HG02885 (cell line): ENCODE results near the gene SEC62.
"Not testable (repeated sequence)": the region's sequence is repeated elsewhere in the genome, so short reads cannot be mapped to it uniquely, and the experiment has no call there.

Source experiments
- ATAC-seq: cut with Tn5 transposase; IDR thresholded peaks from one replicate; pipeline ENCODE4 v1.9.1; 2021; ENCODE audit warnings: mild to moderate bottlenecking; ENCODE audit not compliant: unreplicated experiment, poor library complexity

SEC62 gene

DNA sequence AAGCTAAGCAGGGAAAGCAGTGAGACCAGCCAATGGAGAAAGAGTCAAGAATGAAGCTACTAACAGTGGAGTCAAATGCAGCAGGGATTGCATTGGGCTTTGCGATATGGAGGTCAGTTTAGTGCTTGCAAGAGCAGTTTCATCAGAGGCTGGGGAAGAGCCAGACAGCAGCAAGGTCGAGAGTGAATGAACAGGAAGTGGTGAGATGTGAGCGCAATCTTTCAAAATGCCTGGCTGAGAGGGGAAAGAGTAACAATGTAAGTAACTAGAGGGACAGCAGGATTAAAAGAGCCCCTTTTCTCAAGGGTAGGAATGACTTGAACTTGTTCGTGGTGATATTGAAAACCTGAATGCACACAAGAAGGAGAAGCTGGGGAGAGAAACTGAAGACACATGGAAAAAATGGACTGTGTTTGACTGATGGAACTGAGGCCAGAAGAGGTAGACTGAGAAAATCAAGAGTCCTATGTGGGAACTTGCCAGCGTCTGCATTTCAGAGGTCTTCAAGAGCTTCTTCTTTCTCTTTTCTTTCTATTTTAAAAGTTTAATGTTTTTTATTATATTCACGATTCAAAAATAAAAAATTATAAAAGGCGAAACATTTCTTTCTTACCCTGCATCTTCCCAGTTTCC, 40.5 kb downstream of the SEC62 start:
- ATAC-seq, result peak; percentile 94

DNA sequence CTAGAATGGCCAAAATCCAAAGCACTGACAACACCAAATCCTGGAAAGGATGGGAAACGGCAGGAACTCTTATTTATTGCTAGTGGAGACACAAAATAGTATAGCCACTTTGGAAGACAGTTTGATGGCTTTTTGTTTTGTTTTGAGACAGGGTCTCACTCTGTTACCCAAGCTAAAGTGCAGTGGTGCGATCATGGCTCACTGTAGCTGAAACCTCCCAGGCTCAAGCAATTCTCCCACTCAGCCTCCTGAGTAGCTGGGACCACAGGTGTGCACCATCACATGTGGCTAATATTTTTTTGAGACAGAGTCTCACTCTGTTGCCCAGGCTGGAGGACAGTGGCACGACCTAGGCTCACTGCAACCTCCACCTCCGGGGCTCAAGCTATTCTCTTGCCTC, 43.9 kb downstream of the SEC62 start:
- ATAC-seq, result no peak

DNA sequence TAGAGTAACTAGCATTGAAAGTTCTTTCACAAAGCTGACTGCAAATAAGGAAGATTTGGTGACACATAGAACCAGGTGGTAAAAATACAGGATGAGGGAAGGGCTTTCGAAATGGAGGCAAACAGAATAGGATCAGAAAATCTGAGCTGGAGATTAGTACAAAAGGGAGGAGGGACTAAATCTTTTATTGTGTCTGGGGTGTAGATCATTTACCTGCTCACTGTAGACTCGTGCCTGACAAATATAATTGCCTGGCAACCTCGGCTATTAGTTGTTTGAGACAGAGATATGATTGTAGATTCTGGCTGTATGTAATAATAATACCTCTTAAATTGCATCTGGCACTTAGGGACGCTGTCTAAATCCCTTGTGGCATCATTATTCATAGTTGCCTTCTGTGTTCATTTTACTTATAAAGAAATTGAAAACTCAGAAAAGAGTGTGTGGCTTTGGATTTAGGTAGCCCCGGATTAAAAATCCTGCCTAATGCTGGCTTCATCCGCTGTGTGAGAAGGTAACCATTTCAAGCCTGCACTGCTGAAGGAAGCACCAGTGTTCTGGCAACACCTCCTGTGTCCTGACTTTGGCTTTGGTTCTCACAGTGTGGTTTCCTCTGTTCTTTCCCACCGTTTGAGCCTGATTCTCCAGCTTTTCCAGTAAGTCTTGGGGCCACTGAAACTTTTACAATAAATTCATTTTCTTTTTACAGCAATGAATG, 46.2 kb downstream of the SEC62 start:
- ATAC-seq, result no peak

DNA sequence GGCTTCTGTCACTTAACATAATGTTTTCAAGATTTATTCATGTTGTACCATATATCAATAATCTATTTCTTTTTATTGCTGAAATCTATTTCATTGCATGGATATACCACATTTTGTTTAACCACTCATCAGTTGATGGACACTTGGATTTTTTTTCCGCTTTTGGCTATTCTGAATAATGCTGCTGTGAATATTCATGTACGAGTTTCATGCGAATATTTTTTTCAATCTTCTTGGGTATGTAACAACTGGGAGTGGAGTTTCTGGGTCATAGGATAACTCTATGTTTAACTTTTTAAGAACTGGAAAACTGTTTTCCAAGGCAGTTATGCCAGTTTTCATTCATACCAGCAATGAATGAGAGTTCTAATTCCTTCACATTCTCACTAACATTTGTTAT, 49.5 kb downstream of the SEC62 start:
- no peak for ATAC-seq

DNA sequence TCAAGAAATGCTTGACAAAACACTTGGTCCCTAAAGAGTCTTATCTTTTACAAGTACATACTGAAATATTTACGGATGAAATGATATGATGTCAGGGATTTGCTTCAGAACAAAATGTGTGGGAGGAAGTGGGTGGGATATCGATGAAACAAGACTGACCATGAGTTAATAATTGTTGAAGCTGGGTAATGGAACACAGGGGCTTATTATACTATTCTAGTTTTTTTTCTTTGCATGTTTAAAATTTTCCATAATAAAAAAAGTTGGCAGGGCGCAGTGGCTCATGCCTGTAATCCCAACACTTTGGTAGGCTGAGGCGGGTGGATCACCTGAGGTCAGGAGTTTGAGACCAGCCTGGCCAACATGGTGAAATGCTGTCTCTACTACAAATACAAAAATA, 52.7 kb downstream of the SEC62 start:
- ATAC-seq, result not testable (repeated sequence)

DNA sequence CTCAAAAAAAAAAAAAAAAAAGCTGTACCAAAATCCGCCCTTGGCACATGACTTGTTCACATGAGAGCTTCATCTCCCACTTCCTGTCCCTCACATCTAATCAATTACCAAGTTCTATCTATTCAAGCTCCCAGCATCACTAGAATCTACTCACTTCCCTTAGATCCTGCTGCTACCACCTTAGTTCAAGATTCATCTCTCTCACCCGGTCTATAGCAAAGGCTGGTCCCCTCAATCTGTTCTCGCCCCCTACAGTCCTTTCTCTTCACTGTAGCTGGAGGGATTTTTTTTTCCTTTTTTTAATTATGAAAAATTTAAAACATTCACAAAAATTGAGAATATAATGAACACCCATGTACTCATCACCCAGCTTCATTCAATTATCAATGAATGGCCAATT, 54.5 kb downstream of the SEC62 start:
- ATAC-seq, result no peak

DNA sequence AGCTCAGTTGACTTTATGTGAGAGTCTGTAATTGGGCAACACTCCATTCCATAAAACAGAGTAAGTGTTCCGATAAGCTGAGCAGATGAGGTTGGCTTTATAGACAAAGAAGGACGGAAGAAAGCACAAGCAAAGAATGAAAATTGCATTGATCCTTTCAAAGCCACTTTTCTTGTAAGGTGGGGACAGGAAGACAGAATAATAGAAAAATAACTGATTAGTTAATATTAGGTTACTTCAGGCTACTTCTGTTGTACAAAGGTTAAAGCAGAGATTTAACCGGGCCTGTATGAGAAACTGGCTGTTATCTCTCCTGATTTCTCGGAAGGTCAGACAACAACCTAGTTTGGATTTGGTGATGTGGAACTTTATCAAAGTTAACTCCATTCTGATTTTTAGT, 55.7 kb downstream of the SEC62 start:
- no peak for ATAC-seq

DNA sequence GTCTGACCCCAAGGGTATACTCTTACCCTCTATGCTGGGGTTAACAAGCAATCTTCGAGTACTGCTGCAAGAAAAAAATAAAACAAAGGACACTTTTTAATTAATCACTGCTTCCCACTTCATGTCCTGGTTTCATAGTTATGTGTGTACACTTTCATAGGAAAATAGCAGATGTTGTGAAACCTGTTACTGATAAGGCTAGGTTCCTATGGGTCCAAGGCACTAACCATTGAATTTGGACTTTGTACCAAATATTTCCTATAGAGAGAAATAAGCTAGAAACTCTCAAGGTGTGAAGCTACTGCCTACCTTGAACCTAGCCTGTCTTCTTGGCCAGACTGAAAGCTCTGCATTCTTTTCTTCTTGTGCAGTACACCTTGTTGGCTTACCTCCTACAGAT, 56.6 kb downstream of the SEC62 start:
- ATAC-seq, result no peak

DNA sequence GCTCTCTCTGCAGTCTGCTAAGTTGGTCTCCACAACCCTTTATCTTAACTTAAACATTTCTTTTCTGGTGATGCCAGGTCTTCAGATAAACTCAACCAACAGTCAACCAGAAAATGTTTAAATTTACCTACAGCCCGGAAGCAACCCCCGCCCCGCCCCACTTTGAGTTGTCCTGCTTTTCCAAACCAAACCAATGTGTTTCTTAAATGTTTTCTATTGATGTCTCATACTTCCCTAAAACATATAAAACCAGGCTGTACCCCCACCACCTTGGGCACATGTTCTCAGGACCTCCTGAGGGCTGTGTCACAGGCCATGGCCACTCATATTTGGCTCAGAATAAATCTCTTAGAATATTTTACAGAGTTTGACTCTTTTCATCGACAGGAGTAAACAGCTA, 58.0 kb downstream of the SEC62 start:
- ATAC-seq, result no peak

DNA sequence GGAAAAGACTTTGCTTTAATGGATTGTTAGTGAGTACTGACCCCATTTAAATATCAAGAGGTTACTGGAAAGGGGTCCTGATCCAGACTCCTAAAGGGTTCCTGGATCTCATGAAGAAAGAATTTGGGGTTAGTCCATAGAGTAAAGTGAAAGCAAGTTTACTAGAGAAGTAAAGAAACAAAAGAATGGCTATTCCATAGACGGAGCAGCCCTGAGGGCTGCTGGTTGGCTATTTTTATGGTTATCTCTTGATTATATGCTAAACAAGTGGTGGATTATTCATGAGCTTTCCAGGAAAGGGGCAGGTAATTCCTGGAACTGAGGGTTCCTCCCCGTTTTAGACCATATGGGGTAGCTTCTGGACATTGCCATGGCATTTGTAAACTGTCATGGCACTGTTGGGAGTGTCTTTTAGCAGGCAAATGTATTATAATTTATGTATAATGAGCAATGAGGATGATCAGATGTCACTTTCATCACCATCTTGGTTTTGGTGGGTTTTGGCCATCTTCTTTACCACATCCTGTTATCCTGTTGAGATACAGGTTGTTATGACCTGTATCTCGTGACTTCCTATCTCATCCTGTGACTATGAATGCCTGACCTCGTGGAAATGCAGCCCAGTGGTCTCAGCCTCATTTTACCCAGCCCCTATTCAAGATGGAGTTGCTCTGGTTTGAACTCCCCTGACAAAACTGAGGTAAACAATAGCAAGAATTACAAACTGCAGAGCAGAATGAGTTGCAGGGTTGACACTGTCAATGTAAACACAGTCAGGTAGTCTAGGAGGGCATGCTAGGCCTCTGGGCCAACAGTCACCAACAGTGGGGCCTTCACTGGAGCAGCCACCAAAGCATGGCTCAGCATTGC, 60.9 kb downstream of the SEC62 start:
- no peak for ATAC-seq

DNA sequence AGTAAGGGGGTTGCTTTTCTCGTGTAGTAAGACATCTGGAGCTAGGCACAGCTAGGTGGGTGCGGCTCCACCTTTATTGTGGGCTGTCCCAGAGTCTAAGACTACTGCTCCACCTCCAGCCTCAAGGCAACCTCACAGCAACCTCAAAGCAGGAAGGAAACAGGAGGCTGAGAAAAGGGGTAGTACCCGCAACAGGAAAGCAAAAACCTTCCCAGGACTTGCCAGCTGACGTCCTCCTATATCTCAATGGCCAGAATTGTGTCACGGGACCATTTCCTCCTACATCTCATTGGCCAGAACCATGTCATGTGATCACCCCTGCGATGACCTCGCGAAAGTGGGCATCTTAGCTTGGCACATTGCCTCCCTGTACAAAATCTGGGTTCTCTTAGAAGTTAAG, 66.9 kb downstream of the SEC62 start:
- no peak for ATAC-seq

DNA sequence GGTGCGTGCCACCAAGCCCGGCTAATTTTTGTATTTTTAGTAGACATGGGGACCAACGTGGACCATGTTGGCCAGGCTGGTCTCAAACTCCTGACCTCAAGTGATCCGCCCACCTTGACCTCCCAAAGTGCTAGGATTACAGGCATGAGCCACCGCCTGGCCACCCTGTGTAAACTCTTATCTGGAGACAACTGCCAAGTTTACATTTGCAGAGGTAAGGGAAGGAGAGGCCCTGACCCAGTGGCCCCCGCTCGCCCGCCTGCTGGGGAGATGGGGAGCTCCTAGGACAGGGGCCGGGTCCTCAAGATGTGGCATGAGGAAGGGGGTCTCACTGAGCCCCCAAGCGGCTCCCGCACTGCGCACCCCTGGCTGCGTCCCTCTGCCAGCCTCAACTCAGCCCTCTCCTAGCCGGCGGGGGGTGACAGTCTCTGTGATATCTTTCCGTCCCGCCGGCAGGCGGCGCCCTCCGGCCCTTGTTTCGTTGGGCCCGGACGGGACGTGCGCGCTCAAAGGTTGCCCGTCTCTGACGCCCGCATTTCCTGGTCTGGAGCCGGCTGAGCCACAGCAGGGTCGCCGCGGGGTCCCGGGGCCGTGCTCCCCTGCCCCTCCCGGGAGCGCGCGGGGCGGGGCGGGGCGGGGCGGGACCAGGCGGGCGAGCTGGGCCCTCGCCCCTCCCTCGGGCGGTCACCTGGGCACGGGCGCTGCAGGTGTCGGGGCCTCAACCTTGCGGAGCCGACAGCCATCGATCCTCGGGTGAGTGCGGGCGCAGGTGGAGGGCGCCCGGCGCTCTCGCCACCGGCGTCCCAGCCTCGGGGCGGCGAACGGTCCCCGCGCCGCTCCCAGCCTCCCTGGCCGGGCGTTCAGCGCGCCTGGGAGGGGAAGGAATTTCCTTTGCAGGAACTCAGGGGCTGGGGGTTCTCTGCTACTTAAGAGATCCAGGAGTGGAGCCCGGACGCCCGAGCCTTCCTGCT, 71.1 kb downstream of the SEC62 start, which contains the start of gene GPR160:
Gene GPR160 (plus strand): TSS at position 533 of the 971 bp plus-strand sequence. CDS start 45,978 bp downstream, outside the sequence.
- peak; percentile 85 for ATAC-seq

DNA sequence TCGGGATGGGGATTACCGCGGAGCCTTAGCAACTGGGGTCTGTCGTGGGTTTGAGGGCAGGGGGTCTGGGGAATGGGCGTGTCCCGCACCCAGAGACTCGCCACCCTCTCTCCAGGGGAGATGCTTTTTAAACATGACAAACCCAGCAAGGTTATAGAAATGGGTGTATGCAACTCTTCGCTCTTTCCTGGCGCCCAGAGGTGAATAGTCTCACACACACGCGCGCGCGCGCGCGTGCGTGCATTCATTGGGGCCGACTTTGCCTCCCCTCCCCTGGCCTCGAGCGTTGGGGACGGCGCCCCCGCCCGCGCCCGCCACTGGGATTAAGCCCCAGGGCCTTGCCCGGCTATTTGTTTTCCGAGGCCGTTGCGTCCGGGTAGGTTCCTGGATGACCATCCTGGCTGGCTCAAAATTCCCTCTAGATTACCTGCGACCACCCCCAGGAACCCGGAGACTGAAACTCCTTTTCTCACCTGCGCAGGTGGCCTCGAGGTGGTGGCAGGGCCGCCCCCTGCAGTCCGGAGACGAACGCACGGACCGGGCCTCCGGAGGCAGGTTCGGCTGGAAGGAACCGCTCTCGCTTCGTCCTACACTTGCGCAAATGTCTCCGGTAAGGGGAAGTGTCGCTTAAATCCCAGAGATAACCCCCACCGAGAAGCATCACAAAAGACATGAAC, 72.0 kb downstream of the SEC62 start:
- ATAC-seq, result peak; percentile 20

DNA sequence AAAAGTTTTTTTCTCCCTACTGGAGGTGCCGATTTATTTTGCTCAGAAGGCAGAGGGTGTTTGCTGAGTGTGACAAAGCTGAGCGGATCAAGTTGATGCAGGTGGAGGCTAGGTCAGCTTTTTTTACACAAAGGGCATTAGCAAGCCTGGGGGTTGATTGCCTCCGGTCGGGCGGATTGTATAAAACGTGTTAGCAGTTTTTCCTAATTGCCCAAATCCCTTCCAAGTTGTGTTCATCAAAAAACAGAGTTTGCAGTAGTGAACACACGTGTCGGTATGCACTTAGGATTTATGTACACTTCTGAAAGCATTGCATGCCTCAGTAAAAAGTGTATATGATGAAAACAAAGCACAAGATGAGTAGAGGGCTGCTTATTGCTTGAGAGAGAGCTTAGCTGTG, 73.8 kb downstream of the SEC62 start:
- no peak for ATAC-seq

DNA sequence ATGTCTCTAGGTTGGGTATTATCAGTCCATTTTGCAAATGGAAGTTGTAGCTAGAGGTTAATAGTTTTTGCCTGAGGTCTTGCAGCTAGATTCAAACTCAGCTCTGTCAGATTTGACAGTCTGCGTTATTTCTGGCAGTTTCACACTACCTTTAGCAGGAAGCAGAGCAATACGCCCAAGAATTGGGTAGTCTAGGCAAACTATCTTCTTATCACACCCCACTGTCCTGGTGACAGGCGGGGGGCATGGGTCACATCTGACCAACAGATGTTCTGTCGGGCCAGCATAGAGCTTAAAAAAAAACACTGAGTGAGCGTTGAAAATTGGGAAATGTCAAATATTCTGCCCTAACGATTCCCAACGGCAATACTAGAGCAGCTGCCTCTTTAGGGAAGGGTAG, 76.9 kb downstream of the SEC62 start:
- ATAC-seq, result no peak

DNA sequence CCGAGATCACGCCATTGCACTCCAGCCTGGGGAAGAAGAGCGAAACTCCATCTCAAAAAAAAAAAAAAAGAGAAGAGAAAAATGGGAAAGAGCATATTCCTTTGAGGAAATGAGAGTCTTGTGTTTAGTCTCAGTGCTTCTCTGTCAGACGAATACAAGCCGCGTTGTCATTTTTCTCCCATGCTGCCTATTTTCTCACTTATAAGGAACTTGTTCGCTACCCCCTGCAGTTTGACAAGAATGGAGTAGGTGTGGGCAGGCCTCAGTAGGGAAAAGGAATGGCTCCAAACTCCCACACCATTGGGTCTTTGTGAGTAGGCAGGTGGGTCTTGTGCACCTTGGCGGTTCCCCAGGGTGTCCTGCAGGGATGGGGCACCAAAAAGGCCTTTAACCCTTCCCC, 77.7 kb downstream of the SEC62 start:
- ATAC-seq, result no peak

DNA sequence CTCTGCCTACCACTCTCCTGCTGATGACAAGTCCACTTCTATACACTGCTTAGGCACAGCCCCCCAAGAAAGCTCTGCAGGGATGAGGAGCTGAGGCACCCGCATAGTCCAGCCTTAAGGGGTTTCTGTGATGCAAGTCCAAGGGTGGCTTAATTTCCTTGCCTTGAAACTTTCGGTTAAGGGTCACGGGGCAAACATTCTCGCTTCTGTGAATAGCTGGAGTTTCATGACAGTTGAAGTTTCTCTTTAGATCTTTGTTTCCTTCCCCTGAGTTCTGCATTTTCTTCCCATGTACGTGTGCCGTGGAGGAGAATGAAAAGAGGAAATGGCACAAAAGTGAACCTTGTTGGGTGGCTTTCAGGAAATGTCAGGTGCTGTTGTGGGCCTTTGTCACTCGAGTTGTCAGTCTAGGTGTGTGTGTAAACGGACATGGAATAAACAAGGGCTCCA, 78.2 kb downstream of the SEC62 start:
- peak; percentile 77 for ATAC-seq

DNA sequence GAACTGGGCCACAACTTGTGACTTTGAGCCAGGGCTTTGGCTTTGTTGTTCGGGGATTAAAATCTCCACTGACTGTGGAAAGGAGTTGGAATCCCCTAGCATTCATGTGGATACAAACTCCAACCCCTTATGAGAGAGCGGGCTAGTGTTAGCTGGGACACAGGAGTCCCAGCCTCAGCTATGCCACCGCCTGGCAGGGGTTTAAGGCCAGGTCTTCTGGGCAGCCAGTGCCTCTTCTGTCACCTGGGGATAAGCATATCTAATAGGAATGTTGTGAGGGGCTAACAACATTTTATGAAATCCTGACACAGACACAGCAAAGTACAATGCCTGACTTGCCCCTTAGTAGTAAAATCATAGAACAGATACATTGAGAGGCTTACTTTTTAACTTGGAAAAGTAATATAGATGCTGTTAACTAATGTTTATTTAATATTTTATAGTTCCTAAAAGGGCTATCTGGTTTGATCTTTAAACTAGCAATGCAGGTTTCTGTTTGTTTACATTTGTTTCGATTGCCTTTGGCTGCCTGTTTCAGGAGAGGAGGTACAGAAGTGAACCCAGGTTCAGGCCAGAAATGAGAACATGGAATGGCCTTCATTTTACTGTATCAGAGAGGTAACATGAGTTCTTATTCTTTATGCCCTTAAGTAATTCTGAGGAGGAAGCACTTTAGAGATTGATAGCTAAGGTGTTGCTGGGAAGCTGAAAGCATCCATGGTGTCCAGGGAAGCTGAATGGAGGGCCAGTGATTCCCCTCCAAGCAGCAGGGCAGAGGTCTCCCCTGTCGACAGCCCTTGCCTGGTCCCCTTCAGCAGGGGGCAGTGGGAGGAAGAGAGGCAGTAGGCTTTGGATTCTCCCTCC, 79.9 kb downstream of the SEC62 start:
- no peak for ATAC-seq

DNA sequence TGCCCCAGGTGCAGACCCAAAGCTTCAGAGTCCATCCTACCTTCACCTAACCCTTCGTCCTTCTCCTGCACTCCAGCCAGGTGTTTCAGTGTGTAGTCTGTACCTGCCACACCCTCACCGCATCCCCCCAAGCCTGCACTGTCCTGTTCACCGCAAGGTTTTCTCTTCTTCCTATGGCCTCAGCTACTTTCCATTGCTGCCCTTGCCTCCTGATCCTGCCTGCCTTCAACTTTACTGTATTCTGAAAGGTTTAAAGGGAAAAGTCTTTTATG, 80.5 kb downstream of the SEC62 start:
- ATAC-seq, result no peak
